ENCODE measurements around the gene GAK.

Gene GAK

GRCh38 chr4:876780-877179 is 55.3 kb downstream of the GAK start:
- FAIRE-seq (no peak), DNase-seq (ENCODE audit: extremely low spot score, insufficient read length, low read depth) (no peak)

GRCh38 chr4:875818-876423 is 56.2 kb downstream of the GAK start:
- no peak for FAIRE-seq
- no peak for DNase-seq (ENCODE audit: extremely low spot score, insufficient read length, low read depth)

GRCh38 chr4:874971-875817 is 56.9 kb downstream of the GAK start:
- DNase-seq (ENCODE audit: extremely low spot score, insufficient read length, low read depth) (no peak), FAIRE-seq (no peak)

GRCh38 chr4:874056-874455 is 58.1 kb downstream of the GAK start:
- no peak for DNase-seq (ENCODE audit: extremely low spot score, insufficient read length, low read depth)
- no peak for FAIRE-seq

GRCh38 chr4:872241-872981 is 59.7 kb downstream of the GAK start:
- FAIRE-seq (no peak), DNase-seq (ENCODE audit: extremely low spot score, insufficient read length, low read depth) (no peak)

- DNase-seq (ENCODE audit: extremely low spot score, insufficient read length, low read depth) (no peak), FAIRE-seq (no peak)
These were observed 60.6 kb downstream of the GAK start for GRCh38 chr4:871484-871883.

GRCh38 chr4:870951-871350 is 61.2 kb downstream of the GAK start:
- DNase-seq (ENCODE audit: extremely low spot score, insufficient read length, low read depth) (no peak), FAIRE-seq (no peak)

- no peak for FAIRE-seq
- DNase-seq (ENCODE audit: extremely low spot score, insufficient read length, low read depth) = no peak
These were observed 62.3 kb downstream of the GAK start for GRCh38 chr4:869776-870175.

- DNase-seq (ENCODE audit: extremely low spot score, insufficient read length, low read depth) = no peak
- no peak for FAIRE-seq
These were observed 63.7 kb downstream of the GAK start for GRCh38 chr4:868421-868820.

GRCh38 chr4:867526-868250 is 64.4 kb downstream of the GAK start:
- FAIRE-seq = no peak
- no peak for DNase-seq (ENCODE audit: extremely low spot score, insufficient read length, low read depth)

- FAIRE-seq (no peak), DNase-seq (ENCODE audit: extremely low spot score, insufficient read length, low read depth) (no peak)
These were observed 65.2 kb downstream of the GAK start for GRCh38 chr4:866761-867390.

GRCh38 chr4:866068-866760 is 65.9 kb downstream of the GAK start:
- no peak for DNase-seq (ENCODE audit: extremely low spot score, insufficient read length, low read depth)
- FAIRE-seq = no peak

GRCh38 chr4:865572-865971 is 66.5 kb downstream of the GAK start:
- no peak for DNase-seq (ENCODE audit: extremely low spot score, insufficient read length, low read depth)
- no peak for FAIRE-seq

GRCh38 chr4:865121-865465 is 67.0 kb downstream of the GAK start:
- FAIRE-seq = no peak
- DNase-seq (ENCODE audit: extremely low spot score, insufficient read length, low read depth) = no peak

GRCh38 chr4:864456-865120 is 67.5 kb downstream of the GAK start:
- FAIRE-seq (no peak), DNase-seq (ENCODE audit: extremely low spot score, insufficient read length, low read depth) (no peak)

GRCh38 chr4:860561-860960 is 71.6 kb downstream of the GAK start:
- FAIRE-seq = no peak
- no peak for DNase-seq (ENCODE audit: extremely low spot score, insufficient read length, low read depth)

GRCh38 chr4:859496-859895 is 72.6 kb downstream of the GAK start:
- FAIRE-seq = no peak
- no peak for DNase-seq (ENCODE audit: extremely low spot score, insufficient read length, low read depth)

GRCh38 chr4:858831-859451 is 73.2 kb downstream of the GAK start:
- DNase-seq (ENCODE audit: extremely low spot score, insufficient read length, low read depth) = no peak
- FAIRE-seq = no peak

- DNase-seq (ENCODE audit: extremely low spot score, insufficient read length, low read depth) (no peak), FAIRE-seq (no peak)
These were observed 74.1 kb downstream of the GAK start for GRCh38 chr4:858041-858481.
